Stimulated activated CD4-positive, alpha-beta T cell treated with anti-CD3 and anti-CD28 coated beads, TNF-alpha, amount 100 ng/mL, for 24 hours (primary cell): ENCODE measurements around the gene TBP.
"Not testable (repeated sequence)": the region's sequence is repeated elsewhere in the genome, so short reads cannot be mapped to it uniquely, and the experiment has no call there.

ENCODE experiments used
- DNase-seq, 3 experiments: peaks; one replicate each; pipeline ENCODE4 v3.0.0-alpha.2; 2020; ENCODE audit warnings: low read depth in 3 of 3

Gene TBP

GRCh38 chr6:170554013-170554795 is at the start of gene TBP:
Gene TBP (plus strand): TSS chr6:170554369. CDS start chr6:170557030, 2,661 bp downstream.
- DNase-seq, result peak; percentile 92 to 97 (median 96)

DNA sequence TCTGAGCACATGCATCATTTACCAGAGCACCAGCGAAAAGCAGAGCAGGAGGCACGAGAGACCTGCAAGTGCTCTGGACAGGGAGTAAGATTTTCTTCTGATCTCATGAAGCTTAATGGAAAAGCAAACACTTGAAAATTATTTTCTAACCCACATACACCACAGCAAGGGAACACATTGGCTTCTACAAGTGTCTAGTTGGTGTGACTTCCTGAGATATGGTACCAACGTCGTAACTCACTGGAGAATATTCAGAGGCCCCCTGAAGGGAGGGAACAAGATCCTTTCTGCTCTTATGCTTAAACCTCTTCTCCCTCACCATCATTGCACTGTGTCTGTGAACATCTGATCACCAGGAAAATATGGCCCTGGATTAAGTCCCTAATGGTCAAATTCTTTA is 49.7 kb upstream of the TBP start:
- no peak for DNase-seq

- DNase-seq, result no peak
These were observed 48.9 kb upstream of the TBP start for GRCh38 chr6:170505306-170505705.

DNA sequence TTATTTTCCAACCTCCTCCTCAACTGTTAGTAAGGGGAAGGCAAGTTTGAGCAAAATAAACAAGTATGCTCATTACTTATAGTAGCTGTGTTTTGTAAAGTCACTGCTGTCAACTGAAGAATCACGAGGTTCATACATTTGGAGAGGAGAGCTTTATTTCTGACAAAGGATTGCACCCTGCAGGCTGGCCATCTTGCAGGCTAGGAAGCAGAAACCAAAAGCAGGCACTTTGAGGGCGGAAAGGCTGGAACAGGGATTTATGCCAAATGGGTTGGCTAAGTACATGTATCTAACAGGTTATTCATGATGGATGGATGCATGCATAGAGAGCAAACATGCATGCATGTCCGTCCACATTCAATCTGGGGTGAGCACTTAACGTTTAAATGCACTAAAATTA is 47.7 kb upstream of the TBP start:
- no peak for DNase-seq

DNA sequence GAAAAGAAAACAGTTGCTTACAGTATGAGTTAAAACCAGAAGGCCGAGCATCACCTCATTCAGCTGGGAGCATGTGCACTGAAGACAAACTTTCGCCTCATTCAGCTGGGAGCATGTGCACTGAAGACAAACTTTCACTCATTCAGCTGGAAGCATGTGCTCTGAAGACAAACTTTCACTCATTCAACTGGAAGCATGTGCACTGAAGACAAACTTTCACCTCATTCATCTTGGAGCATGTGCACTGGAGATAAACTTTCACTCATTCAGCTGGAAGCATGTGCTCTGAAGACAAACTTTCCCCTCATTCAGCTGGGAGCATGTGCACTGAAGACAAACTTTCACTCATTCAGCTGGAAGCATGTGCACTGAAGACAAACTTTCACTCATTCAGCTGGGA is 46.4 kb upstream of the TBP start:
- DNase-seq, result not testable (repeated sequence)

DNA sequence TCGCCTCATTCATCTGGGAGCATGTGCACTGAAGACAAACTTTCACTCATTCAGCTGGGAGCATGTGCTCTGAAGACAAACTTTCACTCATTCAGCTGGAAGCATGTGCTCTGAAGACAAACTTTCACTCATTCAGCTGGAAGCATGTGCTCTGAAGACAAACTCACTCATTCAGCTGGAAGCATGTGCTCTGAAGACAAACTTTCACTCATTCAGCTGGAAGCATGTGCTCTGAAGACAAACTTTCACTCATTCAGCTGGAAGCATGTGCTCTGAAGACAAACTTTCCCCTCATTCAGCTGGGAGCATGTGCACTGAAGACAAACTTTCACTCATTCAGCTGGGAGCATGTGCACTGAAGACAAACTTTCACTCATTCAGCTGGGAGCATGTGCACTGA is 45.9 kb upstream of the TBP start:
- DNase-seq, result not testable (repeated sequence)

- not testable (repeated sequence) for DNase-seq
These were observed 45.1 kb upstream of the TBP start for GRCh38 chr6:170508892-170509722.

- no peak for DNase-seq
These were observed 44.5 kb upstream of the TBP start for GRCh38 chr6:170509723-170510018.

DNA sequence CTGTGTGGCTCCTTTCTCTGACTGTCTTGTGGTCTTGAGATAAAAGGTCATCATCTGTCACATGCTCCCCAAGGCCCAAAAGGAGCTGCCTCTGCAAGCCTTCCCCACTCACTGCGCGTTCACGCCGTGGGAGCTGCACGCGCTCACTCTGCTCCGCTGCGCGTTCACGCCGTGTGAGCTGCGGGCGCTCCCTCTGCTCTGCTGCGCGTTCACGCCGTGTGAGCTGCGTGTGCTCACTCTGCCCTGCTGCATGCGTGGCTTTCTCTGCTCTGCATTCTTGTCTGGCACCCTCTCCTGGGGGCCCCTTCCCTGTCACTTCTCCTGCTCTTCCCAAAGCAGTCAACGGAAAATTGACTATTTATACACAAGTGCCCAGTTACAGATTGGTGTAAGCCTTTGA is 43.5 kb upstream of the TBP start:
- no peak for DNase-seq

DNA sequence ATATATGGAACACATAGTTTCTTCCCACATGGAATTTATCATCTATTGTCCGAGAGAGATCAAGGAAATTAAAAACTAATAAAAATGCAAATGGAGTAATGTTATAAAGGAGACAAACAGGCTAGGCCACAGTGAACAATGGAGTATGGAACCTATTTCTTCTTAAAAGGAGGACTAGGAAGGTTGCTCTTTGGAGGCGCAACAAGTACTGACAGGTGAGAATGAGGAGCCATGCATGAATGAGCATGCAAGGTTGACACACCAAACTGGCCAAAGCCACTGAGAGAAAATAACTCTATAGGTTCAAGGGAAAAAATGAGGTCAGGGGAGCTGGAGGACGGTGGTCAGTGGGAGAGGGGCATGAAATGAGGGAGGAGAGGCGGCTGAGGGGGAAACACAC is 41.9 kb upstream of the TBP start:
- DNase-seq, result no peak

- no peak for DNase-seq
These were observed 39.3 kb upstream of the TBP start for GRCh38 chr6:170514908-170515307.

- peak in 2 of 3 experiments; percentile 5 to 19 for DNase-seq
These were observed 37.2 kb upstream of the TBP start for GRCh38 chr6:170516783-170517616.

- no peak for DNase-seq
These were observed 31.5 kb upstream of the TBP start for GRCh38 chr6:170522565-170523183.

GRCh38 chr6:170523256-170524171 is 30.7 kb upstream of the TBP start:
- no peak for DNase-seq

GRCh38 chr6:170524172-170524502 is 30.0 kb upstream of the TBP start:
- no peak for DNase-seq

DNA sequence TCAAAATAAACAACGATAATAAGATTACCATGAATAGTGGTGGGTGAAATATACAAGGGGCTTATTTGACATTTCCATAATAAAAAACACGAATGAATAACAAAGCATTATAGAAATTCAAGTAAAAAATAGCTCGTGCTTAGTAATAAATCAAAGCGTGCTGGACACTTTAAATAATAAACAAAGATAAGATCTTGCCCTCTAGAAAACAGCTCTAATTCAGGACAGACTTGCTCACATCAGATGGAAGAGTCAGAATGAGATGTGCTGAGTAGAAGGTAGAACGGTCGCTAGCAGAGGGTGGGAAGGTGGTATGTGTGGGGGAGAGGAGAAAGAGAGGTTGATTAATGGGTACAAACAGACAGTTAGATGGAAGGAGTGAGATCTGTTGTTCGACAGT is 28.4 kb upstream of the TBP start:
- no peak for DNase-seq

- DNase-seq, result not testable (repeated sequence)
These were observed 26.2 kb upstream of the TBP start for GRCh38 chr6:170527995-170528394.

GRCh38 chr6:170529839-170530469 is 24.2 kb upstream of the TBP start:
- DNase-seq, result peak; percentile 37 to 61 (median 40)

DNA sequence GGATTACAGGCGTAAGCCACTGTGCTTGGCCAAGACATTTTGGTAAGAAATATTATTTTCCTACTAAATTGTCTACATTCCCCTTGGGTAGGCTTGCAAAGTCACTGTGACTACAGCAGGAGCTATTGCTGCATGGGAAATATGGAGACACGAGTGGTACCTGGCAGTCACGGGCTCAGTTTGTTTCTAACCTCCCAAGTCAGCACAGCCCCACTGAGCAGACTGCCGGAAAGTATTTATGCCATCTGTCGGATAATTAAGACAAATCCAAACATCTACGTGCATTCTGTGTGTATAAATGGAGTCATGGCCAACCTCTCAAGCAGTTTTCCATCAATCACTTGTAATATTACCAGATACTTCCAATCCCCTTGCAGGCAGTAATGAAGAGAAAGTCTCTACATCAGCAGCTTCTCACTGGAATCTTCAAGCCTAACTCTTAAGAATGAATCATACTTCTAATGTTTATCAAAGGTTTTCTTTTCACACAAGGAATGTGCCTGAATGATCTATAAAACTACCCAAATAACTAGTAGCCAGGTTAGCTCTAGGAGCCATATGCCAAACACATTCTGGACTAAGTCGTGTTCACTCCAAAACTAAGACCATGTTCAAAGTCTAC is 21.2 kb upstream of the TBP start:
- DNase-seq, result no peak

GRCh38 chr6:170533792-170534191 is 20.4 kb upstream of the TBP start:
- DNase-seq, result no peak
